ENCODE results near the gene NUDT16.

NUDT16 gene

GRCh38 chr3:131431754-131432153 lies 50.2 kb downstream of the NUDT16 start:
- Histone ChIP-seq H3K79me1 (ENCODE audit: low read length) (no peaks in the 10 kb centered on the region), H4K12ac (ENCODE audit: low read depth, low read length) (no peak overlapping the region), H3K23ac (ENCODE audit: low read length) (no peak overlapping the region), H2AK5ac (ENCODE audit: low read length) (no peak overlapping the region), H3K4ac (ENCODE audit: low read depth, low read length) (no peak overlapping the region), H3K9ac (ENCODE audit: low read length) (no peak overlapping the region), H3K36me3 (ENCODE audit: control insufficient read depth in 1 of 2, insufficient read depth in 2 of 2, low read length in 2 of 2) (no peaks in the 10 kb centered on the region), H3K4me2 (ENCODE audit: low read length) (no peak overlapping the region), H3K18ac (ENCODE audit: low read length) (no peak overlapping the region), H4K91ac (ENCODE audit: low read depth, low read length) (no peak overlapping the region), H3K14ac (ENCODE audit: low read length) (no peak overlapping the region), H3K4me1 (ENCODE audit: control insufficient read depth in 1 of 2, insufficient read depth in 2 of 2, low read length in 2 of 2) (no peaks in the 10 kb centered on the region), H2BK12ac (ENCODE audit: low read length) (no peak overlapping the region), H3K4me3 (ENCODE audit: low read depth, low read length) (no peak overlapping the region), H3K27ac (ENCODE audit: low read depth, low read length) (no peak overlapping the region), H2BK120ac (ENCODE audit: insufficient read depth, low read length, poor library complexity) (no peak overlapping the region), H2AFZ (ENCODE audit: insufficient read depth, low read length, poor library complexity) (no peak overlapping the region), H3K27me3 (ENCODE audit: insufficient read depth, low read length) (no peaks in the 10 kb centered on the region), H3K9me3 (ENCODE audit: insufficient read depth, low read depth, low read length) (no peaks in the 10 kb centered on the region), H3K79me2 (ENCODE audit: control insufficient read depth, insufficient read depth, low read length, poor library complexity) (no peaks in the 10 kb centered on the region), H4K8ac (ENCODE audit: low read depth, low read length) (no peak overlapping the region), H2BK5ac (ENCODE audit: low read depth, low read length, poor library complexity) (no peak overlapping the region)
- no peak for DNase-seq
- no CpG with 5 or more reads among the region's 5 CpGs for WGBS (ENCODE audit: extremely low coverage, insufficient coverage, insufficient read length)

DNA sequence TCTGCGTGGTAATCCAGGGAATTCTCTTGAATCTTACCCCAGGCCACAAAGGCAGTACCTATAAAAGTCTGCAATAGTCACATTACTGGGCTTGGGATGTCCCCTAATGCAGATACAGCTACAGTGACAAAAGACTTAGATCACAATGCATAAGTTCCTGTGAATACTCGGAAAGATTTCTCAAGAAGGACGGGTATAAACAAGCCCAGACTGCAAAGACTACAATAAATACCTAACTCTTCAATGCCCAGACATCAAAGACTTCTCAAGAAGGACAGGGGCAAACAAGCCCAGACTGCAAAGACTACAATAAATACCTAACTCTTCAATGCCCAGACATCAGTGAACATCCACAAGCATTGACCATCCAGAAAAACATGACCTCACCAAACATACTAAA lies 50.9 kb downstream of the NUDT16 start:
- DNase-seq, result no peak
- Histone ChIP-seq H3K23ac (ENCODE audit: low read length) (no peak overlapping the region), H4K8ac (ENCODE audit: low read depth, low read length) (no peak overlapping the region), H3K4ac (ENCODE audit: low read depth, low read length) (no peak overlapping the region), H3K9ac (ENCODE audit: low read length) (no peak overlapping the region), H3K4me2 (ENCODE audit: low read length) (no peak overlapping the region), H3K4me3 (ENCODE audit: low read depth, low read length) (no peak overlapping the region), H4K12ac (ENCODE audit: low read depth, low read length) (no peak overlapping the region), H3K27me3 (ENCODE audit: insufficient read depth, low read length) (no peaks in the 10 kb centered on the region), H2BK120ac (ENCODE audit: insufficient read depth, low read length, poor library complexity) (no peak overlapping the region), H2AFZ (ENCODE audit: insufficient read depth, low read length, poor library complexity) (no peak overlapping the region), H4K91ac (ENCODE audit: low read depth, low read length) (no peak overlapping the region), H2AK5ac (ENCODE audit: low read length) (no peak overlapping the region), H3K4me1 (ENCODE audit: control insufficient read depth in 1 of 2, insufficient read depth in 2 of 2, low read length in 2 of 2) (no peaks in the 10 kb centered on the region), H3K18ac (ENCODE audit: low read length) (no peak overlapping the region), H3K79me2 (ENCODE audit: control insufficient read depth, insufficient read depth, low read length, poor library complexity) (no peaks in the 10 kb centered on the region), H2BK12ac (ENCODE audit: low read length) (no peak overlapping the region), H3K14ac (ENCODE audit: low read length) (no peak overlapping the region), H3K36me3 (ENCODE audit: control insufficient read depth in 1 of 2, insufficient read depth in 2 of 2, low read length in 2 of 2) (no peaks in the 10 kb centered on the region), H2BK5ac (ENCODE audit: low read depth, low read length, poor library complexity) (no peak overlapping the region), H3K9me3 (ENCODE audit: insufficient read depth, low read depth, low read length) (no peaks in the 10 kb centered on the region), H3K27ac (ENCODE audit: low read depth, low read length) (no peak overlapping the region), H3K79me1 (ENCODE audit: low read length) (no peaks in the 10 kb centered on the region)
- no CpG with 5 or more reads among the region's 3 CpGs for WGBS (ENCODE audit: extremely low coverage, insufficient coverage, insufficient read length)

DNA sequence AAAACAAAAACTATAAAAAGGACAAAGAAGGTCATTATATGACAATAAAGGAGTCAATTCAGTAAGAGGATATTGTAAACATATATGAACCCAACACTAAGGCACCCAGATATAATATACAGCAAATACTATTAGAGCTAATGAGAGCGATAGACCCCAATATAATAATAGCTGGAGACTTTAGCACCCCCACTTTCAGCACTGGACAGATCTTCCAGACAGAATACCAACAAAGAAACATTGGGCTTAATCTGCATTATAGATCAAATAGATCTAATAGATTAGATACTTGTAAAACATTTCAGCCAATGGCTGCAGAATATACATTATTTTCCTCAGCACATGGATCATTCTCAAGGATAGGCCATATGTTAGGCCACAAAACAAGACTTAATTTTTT lies 53.4 kb downstream of the NUDT16 start:
- H3K14ac ChIP-seq (ENCODE audit: low read length), result no peak overlapping the region
- H3K4me2 ChIP-seq (ENCODE audit: low read length), result no peak overlapping the region
- H3K4me3 ChIP-seq (ENCODE audit: low read depth, low read length), result no peak overlapping the region
- H3K4me1 ChIP-seq (ENCODE audit: control insufficient read depth in 1 of 2, insufficient read depth in 2 of 2, low read length in 2 of 2), result no peaks in the 10 kb centered on the region
- H2AFZ ChIP-seq (ENCODE audit: insufficient read depth, low read length, poor library complexity), result no peak overlapping the region
- H4K8ac ChIP-seq (ENCODE audit: low read depth, low read length), result no peak overlapping the region
- H2BK120ac ChIP-seq (ENCODE audit: insufficient read depth, low read length, poor library complexity), result no peak overlapping the region
- no peak overlapping the region for H2BK12ac ChIP-seq (ENCODE audit: low read length)
- H3K79me1 ChIP-seq (ENCODE audit: low read length), result no peaks in the 10 kb centered on the region
- no peak overlapping the region for H3K9ac ChIP-seq (ENCODE audit: low read length)
- H2BK5ac ChIP-seq (ENCODE audit: low read depth, low read length, poor library complexity), result no peak overlapping the region
- no peak for DNase-seq
- H4K12ac ChIP-seq (ENCODE audit: low read depth, low read length), result no peak overlapping the region
- no peak overlapping the region for H2AK5ac ChIP-seq (ENCODE audit: low read length)
- H3K4ac ChIP-seq (ENCODE audit: low read depth, low read length), result no peak overlapping the region
- H4K91ac ChIP-seq (ENCODE audit: low read depth, low read length), result no peak overlapping the region
- no peaks in the 10 kb centered on the region for H3K79me2 ChIP-seq (ENCODE audit: control insufficient read depth, insufficient read depth, low read length, poor library complexity)
- no peaks in the 10 kb centered on the region for H3K36me3 ChIP-seq (ENCODE audit: control insufficient read depth in 1 of 2, insufficient read depth in 2 of 2, low read length in 2 of 2)
- H3K27me3 ChIP-seq (ENCODE audit: insufficient read depth, low read length), result no peaks in the 10 kb centered on the region
- H3K9me3 ChIP-seq (ENCODE audit: insufficient read depth, low read depth, low read length), result no peaks in the 10 kb centered on the region
- no peak overlapping the region for H3K27ac ChIP-seq (ENCODE audit: low read depth, low read length)
- H3K23ac ChIP-seq (ENCODE audit: low read length), result no peak overlapping the region
- WGBS (ENCODE audit: extremely low coverage, insufficient coverage, insufficient read length), result no CpG with 5 or more reads among the region's 1 CpG
- no peak overlapping the region for H3K18ac ChIP-seq (ENCODE audit: low read length)

Measured in trophoblast cell (in vitro differentiated cells and primary cell).